Measurements from ENCODE around the gene CREB3L1.

The CREB3L1 gene

GRCh38 chr11:46277622-46278386 is at the start of gene CREB3L1:
TSS of gene CREB3L1 (plus strand) at chr11:46277662. CDS start at chr11:46278112, 450 bp downstream.
- DNase-seq = no peak

- no peak for DNase-seq
Measured at GRCh38 chr11:46229230-46229629, 48.2 kb upstream of the CREB3L1 start.

- DNase-seq = no peak
Measured at GRCh38 chr11:46234311-46234710, 43.2 kb upstream of the CREB3L1 start.

GRCh38 chr11:46235777-46236688 is 41.4 kb upstream of the CREB3L1 start:
- DNase-seq = no peak

- no peak for DNase-seq
Measured at GRCh38 chr11:46236918-46237247, 40.6 kb upstream of the CREB3L1 start.

- no peak for DNase-seq
Measured at GRCh38 chr11:46237248-46238077, 40.0 kb upstream of the CREB3L1 start.

- no peak for DNase-seq
Measured at GRCh38 chr11:46238078-46238966, 39.1 kb upstream of the CREB3L1 start.

GRCh38 chr11:46238967-46239800 is 38.3 kb upstream of the CREB3L1 start:
- DNase-seq = peak; percentile 82

- no peak for DNase-seq
Measured at GRCh38 chr11:46239801-46240061, 37.7 kb upstream of the CREB3L1 start.

- no peak for DNase-seq
Measured at GRCh38 chr11:46240371-46240770, 37.1 kb upstream of the CREB3L1 start.

- no peak for DNase-seq
Measured at GRCh38 chr11:46240861-46241260, 36.6 kb upstream of the CREB3L1 start.

GRCh38 chr11:46242041-46242951 is 35.2 kb upstream of the CREB3L1 start:
- DNase-seq = no peak

GRCh38 chr11:46242952-46243795 is 34.3 kb upstream of the CREB3L1 start:
- DNase-seq = peak; percentile 86

GRCh38 chr11:46243796-46244109 is 33.7 kb upstream of the CREB3L1 start:
- DNase-seq = no peak

GRCh38 chr11:46246521-46246920 is 30.9 kb upstream of the CREB3L1 start:
- no peak for DNase-seq

- no peak for DNase-seq
Measured at GRCh38 chr11:46247090-46247489, 30.4 kb upstream of the CREB3L1 start.

GRCh38 chr11:46247659-46248058 is 29.8 kb upstream of the CREB3L1 start:
- DNase-seq = peak; percentile 72

GRCh38 chr11:46248289-46249102 is 29.0 kb upstream of the CREB3L1 start:
- DNase-seq = no peak

All from SHP77 treated with DMSO at 0.1 percent for 48 hours (cell line).